ENCODE measurements around the gene FAM227B. TPM values are rescaled to one million over a fixed set of nuclear protein-coding genes. Genes with fewer than 3 reads are reported as not detected.
"Not testable (repeated sequence)": the region's sequence is repeated elsewhere in the genome, so short reads cannot be mapped to it uniquely, and the experiment has no call there.

Gene FAM227B, protein sequence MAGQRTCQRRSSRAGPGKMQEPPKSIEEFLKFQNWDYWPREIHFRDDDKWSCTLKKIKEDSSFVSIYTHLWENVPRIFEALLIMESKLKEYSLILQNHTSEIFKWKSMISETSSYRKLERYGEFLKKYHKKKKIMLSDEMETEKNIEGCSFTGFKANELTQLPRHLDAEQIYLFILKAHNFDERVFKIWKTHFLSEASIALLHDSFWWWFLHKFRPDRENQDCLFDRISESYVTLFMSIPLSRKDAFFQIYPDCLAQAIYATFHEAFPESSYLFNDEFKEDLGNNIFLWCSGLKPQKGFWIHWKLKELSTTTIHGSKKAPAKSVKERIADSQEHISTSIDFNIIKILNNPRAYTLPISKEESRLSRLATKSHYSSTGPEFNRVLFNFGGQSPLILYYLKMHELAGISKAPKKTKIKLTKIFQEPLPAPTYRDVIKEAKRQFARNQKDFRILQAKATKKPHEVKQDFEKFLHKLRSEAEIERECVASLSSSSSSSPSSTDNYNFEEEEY
- total RNA-seq: 8.0 to 9.4 TPM (median 8.0 TPM) in 3 replicates

DNA sequence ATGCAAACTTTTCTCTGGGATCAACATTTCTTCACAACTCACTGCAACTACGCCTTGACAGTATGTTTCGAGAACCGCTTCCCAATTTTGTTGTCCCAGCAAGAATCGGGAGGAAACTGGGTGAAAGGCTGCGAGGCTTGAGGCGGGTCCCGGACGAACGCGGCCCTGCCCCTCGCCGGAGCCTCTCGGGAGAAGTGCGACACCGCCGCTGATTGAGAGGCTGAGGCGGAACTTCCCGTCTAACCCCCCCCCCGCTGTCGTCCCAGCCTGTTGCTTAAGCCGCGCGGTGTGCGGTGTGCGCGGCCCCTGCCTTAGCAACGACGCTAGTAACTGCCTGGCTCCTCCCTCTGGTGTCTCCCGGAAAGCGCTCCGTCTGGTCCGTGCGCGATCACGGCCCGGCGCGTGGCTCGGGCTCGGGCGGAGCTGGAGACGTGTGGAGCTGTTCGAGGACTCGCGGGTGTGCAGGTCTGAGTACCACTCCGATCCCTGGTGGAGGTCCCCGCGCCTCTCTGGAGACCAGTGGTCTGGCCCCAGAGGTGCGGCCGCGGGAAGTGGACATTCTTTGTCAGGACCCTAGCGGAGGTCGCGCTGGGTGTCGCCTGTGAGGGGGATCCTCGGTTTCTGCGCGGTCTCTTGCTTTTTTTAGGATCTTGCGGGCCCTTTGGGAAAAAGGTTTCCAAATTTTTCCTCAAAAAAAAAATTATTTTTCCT lies at the start of gene FAM227B, which contains the start of gene DTWD1:
Gene FAM227B, minus strand, starts transcription at position 161 of the 711 bp plus-strand sequence. CDS start 5,647 bp downstream, outside the sequence.
Gene DTWD1, plus strand, starts transcription at position 391 of the 711 bp plus-strand sequence. CDS start 4,120 bp downstream, outside the sequence.
- peak; percentile 87 for DNase-seq (ENCODE audit: low spot score in 2 of 2, unreplicated experiment in 2 of 2)
- Mint-ChIP-seq H3K36me3 (peaks cover 38% of the 10 kb centered on the region), H3K4me1 (peaks cover 32% of the 10 kb centered on the region), H3K27me3 (ENCODE audit: low read depth) (no peaks in the 10 kb centered on the region), H3K27ac (peak within 1 kb of the TSS; percentile 100), H3K9me3 (peaks cover 20% of the 10 kb centered on the region), H3K4me3 (peak within 1 kb of the TSS; percentile 98)
- TF ChIP-seq, protein P1, sequence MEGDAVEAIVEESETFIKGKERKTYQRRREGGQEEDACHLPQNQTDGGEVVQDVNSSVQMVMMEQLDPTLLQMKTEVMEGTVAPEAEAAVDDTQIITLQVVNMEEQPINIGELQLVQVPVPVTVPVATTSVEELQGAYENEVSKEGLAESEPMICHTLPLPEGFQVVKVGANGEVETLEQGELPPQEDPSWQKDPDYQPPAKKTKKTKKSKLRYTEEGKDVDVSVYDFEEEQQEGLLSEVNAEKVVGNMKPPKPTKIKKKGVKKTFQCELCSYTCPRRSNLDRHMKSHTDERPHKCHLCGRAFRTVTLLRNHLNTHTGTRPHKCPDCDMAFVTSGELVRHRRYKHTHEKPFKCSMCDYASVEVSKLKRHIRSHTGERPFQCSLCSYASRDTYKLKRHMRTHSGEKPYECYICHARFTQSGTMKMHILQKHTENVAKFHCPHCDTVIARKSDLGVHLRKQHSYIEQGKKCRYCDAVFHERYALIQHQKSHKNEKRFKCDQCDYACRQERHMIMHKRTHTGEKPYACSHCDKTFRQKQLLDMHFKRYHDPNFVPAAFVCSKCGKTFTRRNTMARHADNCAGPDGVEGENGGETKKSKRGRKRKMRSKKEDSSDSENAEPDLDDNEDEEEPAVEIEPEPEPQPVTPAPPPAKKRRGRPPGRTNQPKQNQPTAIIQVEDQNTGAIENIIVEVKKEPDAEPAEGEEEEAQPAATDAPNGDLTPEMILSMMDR (IDR thresholded peaks at IDR 0.05; ENCODE audit: unreplicated experiment): no peak

DNA sequence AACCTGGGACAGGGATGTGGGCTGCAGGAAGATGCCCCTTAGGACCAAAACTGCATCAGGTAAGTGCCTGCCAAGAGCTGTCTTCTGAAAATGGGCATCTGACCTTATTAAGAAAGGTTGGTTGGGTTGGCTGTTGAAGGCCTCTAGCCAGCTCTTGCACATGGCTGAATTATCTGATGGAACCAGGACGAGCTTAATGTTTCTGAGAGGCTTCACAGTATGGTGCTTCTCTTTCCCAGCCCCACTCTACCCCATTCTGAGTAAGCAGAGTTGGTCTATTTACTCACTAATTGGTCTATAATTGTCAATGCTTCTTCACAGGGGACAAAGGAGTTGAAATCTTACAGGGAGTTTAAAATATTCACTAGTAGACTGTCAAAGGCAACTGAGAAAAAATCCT lies 48.7 kb upstream of the FAM227B start:
- no peak for DNase-seq (ENCODE audit: low spot score in 2 of 2, unreplicated experiment in 2 of 2)
- Mint-ChIP-seq H3K36me3 (no peaks in the 10 kb centered on the region), H3K4me1 (peaks cover under 1% of the 10 kb centered on the region), H3K27ac (no peak overlapping the region), H3K9me3 (no peaks in the 10 kb centered on the region), H3K4me3 (no peak overlapping the region), H3K27me3 (ENCODE audit: low read depth) (no peaks in the 10 kb centered on the region)
- TF ChIP-seq, protein P1 (IDR thresholded peaks at IDR 0.05; ENCODE audit: unreplicated experiment): no peak

DNA sequence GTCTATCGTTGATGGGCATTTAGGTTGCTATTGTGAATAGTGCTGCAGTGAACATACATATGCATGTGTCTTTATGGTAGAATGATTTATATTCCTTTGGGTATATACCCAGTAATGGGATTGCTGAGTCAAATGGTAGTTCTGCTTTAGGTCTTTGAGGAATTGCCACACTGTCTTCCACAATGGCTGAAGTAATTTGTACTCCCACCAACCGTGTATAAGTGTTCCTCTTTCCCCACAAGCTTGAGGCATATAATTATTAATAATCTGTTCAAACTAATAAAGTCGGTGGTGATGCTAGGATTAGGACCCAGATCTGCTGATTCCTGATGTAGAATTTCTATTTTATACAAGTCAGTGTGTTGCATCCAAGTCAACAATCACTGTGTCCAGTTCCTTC lies 45.9 kb upstream of the FAM227B start:
- not testable (repeated sequence) for H3K9me3 Mint-ChIP-seq

DNA sequence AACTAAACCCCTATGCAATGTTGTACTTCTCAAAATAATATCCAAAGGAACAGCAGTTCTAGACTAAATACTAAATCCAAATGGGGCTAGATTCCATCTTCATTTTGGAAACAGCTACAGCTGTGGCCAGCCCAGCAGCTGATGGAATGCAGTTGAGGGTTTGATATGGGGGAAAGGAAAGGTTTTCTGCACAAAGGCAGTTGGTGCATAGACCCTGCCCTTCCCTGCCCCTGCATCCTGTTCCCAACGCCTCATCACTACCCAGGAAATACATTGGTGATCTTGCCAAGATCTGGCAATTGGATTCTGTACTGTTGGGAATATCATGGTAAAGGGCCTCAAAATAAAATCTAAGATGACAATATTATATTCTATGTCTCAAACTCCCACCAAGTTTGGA lies 44.1 kb upstream of the FAM227B start:
- Mint-ChIP-seq H3K36me3 (no peaks in the 10 kb centered on the region), H3K4me1 (no peaks in the 10 kb centered on the region), H3K27ac (no peak overlapping the region), H3K9me3 (no peaks in the 10 kb centered on the region), H3K4me3 (no peak overlapping the region), H3K27me3 (ENCODE audit: low read depth) (no peaks in the 10 kb centered on the region)
- DNase-seq (ENCODE audit: low spot score in 2 of 2, unreplicated experiment in 2 of 2): no peak
- TF ChIP-seq, protein P1 (IDR thresholded peaks at IDR 0.05; ENCODE audit: unreplicated experiment): no peak

More for the DNA sequence above, 45.9 kb upstream of the FAM227B start:
- not testable (repeated sequence) for DNase-seq (ENCODE audit: low spot score in 2 of 2, unreplicated experiment in 2 of 2); H3K36me3 Mint-ChIP-seq; H3K4me3 Mint-ChIP-seq; H3K27ac Mint-ChIP-seq; H3K27me3 Mint-ChIP-seq (ENCODE audit: low read depth); H3K4me1 Mint-ChIP-seq

DNA sequence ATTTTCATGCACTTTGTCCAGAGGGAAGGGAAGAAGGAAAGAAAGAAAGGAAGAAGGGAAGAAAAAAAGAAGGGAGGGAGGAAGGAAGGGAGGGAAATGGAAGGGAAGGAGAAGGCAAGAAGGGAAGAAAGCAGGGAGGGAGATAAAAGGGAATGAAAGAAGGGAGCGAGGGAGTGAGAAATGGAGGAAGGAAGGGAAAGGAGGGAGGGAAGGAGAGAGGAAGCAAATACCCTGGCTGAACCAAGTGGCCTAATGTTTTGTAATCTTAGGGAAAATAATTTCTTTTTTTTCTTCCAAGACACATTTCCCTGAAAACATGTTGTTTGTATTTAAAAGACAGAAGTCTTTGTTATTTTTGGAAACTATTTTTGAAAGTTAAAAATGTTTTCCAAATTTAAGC lies 36.1 kb upstream of the FAM227B start:
- Mint-ChIP-seq H3K4me3 (no peak overlapping the region), H3K27me3 (ENCODE audit: low read depth) (no peaks in the 10 kb centered on the region), H3K4me1 (no peaks in the 10 kb centered on the region), H3K36me3 (peaks cover 21% of the 10 kb centered on the region), H3K27ac (no peak overlapping the region), H3K9me3 (peaks cover 51% of the 10 kb centered on the region)
- TF ChIP-seq, protein P1 (IDR thresholded peaks at IDR 0.05; ENCODE audit: unreplicated experiment): no peak
- DNase-seq (ENCODE audit: low spot score in 2 of 2, unreplicated experiment in 2 of 2): no peak

DNA sequence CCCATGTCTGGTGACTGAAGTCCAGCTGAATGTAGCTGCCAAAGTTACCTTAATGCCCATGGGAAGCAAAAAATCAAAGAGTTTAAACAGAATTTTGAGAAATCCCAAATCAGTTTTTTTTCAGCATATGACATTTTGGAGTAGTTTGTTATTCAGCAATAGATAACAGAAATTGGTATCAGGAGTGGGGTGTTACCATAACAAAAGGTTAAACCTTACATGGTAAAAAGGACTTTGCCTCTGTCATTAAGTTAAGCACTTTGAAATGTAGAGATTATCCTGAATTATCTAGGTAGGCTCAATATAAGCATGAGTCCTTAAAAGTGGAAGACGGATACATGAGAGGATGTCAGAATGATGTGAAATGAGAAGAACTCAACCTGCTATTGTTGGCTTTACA lies 32.3 kb upstream of the FAM227B start:
- TF ChIP-seq, protein P1 (IDR thresholded peaks at IDR 0.05; ENCODE audit: unreplicated experiment): no peak
- H3K4me1 Mint-ChIP-seq: no peaks in the 10 kb centered on the region

More for the DNA sequence above, 32.3 kb upstream of the FAM227B start:
- no peak overlapping the region for H3K4me3 Mint-ChIP-seq
- no peak overlapping the region for H3K27ac Mint-ChIP-seq
- H3K9me3 Mint-ChIP-seq: peaks cover 55% of the 10 kb centered on the region
- no peaks in the 10 kb centered on the region for H3K27me3 Mint-ChIP-seq (ENCODE audit: low read depth)
- no peak for DNase-seq (ENCODE audit: low spot score in 2 of 2, unreplicated experiment in 2 of 2)
- H3K36me3 Mint-ChIP-seq: peaks cover 17% of the 10 kb centered on the region
